ENCODE data around the gene HERC5.

The HERC5 gene

DNA sequence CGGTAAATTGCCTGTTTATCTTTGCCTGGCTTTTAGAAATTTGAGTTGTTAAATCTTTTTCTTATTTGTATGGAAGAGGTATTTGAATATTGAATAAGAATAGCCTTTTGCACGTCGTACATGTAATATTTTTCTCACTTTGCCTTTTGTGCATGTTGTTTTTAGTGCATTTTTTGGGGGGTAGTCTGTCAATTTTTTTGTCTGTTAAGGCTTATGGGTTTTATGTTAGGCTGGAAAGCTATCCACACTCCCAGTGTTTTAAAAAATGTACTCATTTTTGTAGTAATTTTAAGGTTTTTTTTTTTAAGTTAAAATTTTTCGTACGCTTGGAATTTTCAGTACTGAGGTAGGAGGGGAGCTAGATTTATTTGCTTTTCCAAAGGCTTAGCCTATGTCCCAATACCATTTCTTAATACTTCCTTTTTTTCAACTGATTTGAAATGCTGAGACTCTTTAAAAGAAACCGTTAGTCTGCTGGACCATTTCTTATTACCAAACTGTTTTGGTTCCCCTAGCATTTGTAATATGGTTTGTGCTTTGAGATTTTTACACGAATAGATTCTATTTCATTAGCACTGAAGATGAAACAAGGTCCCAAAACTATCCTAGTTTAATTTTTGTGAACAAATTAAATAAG is 1.3 kb downstream of the HERC5 start:
- TF ChIP-seq, protein P1, sequence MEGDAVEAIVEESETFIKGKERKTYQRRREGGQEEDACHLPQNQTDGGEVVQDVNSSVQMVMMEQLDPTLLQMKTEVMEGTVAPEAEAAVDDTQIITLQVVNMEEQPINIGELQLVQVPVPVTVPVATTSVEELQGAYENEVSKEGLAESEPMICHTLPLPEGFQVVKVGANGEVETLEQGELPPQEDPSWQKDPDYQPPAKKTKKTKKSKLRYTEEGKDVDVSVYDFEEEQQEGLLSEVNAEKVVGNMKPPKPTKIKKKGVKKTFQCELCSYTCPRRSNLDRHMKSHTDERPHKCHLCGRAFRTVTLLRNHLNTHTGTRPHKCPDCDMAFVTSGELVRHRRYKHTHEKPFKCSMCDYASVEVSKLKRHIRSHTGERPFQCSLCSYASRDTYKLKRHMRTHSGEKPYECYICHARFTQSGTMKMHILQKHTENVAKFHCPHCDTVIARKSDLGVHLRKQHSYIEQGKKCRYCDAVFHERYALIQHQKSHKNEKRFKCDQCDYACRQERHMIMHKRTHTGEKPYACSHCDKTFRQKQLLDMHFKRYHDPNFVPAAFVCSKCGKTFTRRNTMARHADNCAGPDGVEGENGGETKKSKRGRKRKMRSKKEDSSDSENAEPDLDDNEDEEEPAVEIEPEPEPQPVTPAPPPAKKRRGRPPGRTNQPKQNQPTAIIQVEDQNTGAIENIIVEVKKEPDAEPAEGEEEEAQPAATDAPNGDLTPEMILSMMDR (IDR thresholded peaks at IDR 0.05; ENCODE audit: insufficient read depth, low read depth, low read length, missing control alignments), result no peak
- no peak for DNase-seq (ENCODE audit: low read depth)
- H3K4me3 ChIP-seq (ENCODE audit: low read depth, low read length), result no peak overlapping the region

DNA sequence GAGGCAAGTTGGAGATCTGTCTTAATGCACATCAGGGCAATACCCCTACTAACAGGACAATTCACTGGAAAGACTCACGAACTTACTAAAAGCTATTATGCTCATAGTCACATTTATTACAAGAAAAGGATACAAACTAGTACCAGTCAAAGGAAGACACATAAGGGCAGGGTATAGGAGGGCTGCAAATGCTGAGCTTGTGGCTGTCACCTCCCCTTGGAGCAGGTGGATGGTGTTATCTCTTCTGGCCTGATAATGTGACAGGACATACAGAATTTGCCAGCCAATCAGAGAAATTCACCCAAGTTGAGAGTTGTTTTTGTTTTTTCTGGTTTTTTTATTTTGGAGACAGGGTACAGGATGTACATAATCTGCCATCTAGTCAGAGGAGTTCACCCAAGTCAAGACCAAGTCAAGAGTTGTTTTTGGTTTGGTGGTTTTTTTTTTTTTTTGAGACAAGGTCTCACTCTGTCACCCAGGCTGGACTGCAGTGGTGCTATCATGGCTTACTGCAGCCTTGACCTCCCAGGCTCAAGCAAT is 8.8 kb downstream of the HERC5 start:
- no peak overlapping the region for H3K4me3 ChIP-seq (ENCODE audit: low read depth, low read length)
- no peak for DNase-seq (ENCODE audit: low read depth)
- TF ChIP-seq, protein P1 (IDR thresholded peaks at IDR 0.05; ENCODE audit: insufficient read depth, low read depth, low read length, missing control alignments), result no peak

DNA sequence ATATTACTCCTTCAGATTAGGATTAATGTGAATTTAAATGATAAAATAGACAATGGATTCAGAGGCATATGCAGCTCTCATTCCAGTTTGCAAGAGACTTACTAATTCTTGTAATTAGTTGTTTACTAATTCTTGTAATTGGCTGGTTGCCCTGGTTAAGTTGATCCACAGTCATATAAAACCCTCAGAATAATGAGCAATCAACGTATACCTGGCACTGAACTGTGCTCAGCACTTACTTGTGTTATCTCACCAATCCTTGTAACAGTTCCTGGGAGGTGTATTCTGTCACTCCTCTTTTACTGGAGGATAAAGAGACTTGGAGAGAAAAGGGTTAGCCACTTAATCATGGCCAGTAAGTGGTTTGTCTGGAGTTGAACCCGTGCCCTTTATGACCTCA is 10.5 kb downstream of the HERC5 start:
- TF ChIP-seq, protein P1 (IDR thresholded peaks at IDR 0.05; ENCODE audit: insufficient read depth, low read depth, low read length, missing control alignments), result no peak
- DNase-seq (ENCODE audit: low read depth), result no peak
- H3K4me3 ChIP-seq (ENCODE audit: low read depth, low read length), result no peak overlapping the region

DNA sequence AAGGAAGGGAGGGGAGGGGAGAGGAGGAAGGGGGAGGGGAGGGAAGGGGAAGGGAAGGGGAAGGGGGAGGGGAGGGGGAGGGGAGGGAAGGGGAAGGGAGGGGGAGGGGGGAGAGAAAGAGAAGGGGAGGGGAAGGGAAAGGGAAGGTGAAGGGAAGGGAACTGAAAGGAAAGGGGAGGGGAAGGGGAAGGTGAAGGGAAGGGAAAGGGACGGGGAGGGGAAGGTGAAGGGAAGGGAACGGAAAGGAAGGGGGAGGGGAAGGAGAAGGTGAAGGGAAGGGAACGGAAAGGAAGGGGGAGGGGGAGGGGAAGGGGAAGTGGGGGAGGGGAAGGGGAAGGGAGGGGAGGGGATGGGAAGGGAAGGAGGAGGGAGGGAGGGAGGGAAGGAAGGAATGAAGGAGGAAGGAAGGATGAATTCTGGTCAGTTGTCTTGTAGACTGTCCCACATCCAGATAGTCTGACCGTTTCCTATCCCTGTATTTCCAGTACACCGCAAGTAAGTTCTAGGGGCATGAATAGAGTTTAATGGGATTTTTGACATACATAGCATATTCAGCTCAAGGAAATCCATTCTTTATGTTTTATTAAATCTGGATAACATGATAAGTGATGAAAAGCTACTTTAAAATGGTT is 20.4 kb downstream of the HERC5 start:
- no peak for DNase-seq (ENCODE audit: low read depth)
- H3K4me3 ChIP-seq (ENCODE audit: low read depth, low read length), result no peak overlapping the region
- TF ChIP-seq, protein P1 (IDR thresholded peaks at IDR 0.05; ENCODE audit: insufficient read depth, low read depth, low read length, missing control alignments), result no peak

DNA sequence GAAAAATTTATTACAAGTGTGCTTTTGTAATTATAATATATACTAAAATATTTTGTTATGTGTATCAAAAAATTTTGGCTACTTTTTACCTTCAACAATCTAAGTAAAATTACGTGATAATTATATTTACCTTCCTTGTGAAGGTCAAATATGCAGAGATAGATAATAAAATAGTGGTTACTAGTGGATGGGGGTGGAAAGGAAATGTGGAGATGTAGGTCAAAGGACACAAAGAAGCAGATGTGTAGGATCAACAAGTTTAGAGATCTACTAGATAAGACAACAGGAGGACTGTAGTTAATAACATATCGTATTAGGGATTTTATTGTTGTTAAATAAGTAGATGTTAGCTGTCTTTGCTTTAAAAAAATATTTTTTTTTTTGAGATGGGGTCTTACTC is 21.3 kb downstream of the HERC5 start:
- no peak for DNase-seq (ENCODE audit: low read depth)
- H3K4me3 ChIP-seq (ENCODE audit: low read depth, low read length), result no peak overlapping the region

DNA sequence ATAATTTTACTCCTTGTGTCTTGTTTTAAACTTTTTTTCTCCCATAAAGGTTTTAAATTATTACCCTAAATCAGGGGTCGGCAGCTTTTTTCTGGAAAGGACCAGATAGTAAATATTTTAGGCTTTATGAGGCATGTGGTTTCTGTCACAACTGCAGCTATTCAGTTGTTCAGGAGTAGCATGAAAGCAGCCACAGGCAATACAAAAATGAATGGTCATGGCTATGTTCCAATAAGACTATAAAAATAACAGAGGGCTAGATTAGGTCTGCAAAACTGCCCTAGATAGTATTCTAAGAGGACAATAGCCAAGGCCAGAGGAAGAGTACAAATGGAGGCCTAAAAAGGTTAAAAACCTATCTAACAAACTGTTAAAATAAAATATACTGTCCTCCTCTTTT is 24.6 kb downstream of the HERC5 start:
- no peak overlapping the region for H3K4me3 ChIP-seq (ENCODE audit: low read depth, low read length)
- no peak for DNase-seq (ENCODE audit: low read depth)
- TF ChIP-seq, protein P1 (IDR thresholded peaks at IDR 0.05; ENCODE audit: insufficient read depth, low read depth, low read length, missing control alignments), result no peak

More for the DNA sequence above, 21.3 kb downstream of the HERC5 start:
- TF ChIP-seq, protein P1 (IDR thresholded peaks at IDR 0.05; ENCODE audit: insufficient read depth, low read depth, low read length, missing control alignments), result no peak
